COLO668 (cell line): ENCODE measurements around the gene SGCD.

Source experiments
- DNase-seq: peaks from one replicate; lab custom pipeline; 2025; ENCODE audit not compliant: unreplicated experiment; lab: John Stamatoyannopoulos, UW

The SGCD gene

GRCh38 chr5:156359476-156359875 is 32.5 kb downstream of the SGCD start:
- DNase-seq = no peak

GRCh38 chr5:156361436-156362109 is 34.6 kb downstream of the SGCD start:
- no peak for DNase-seq

- no peak for DNase-seq
Observed at GRCh38 chr5:156363861-156364260, 36.9 kb downstream of the SGCD start.

GRCh38 chr5:156366521-156366920 is 39.6 kb downstream of the SGCD start:
- no peak for DNase-seq

GRCh38 chr5:156367597-156367996 is 40.6 kb downstream of the SGCD start:
- no peak for DNase-seq

GRCh38 chr5:156375895-156376495 is 49.0 kb downstream of the SGCD start:
- DNase-seq = no peak

- DNase-seq = no peak
Observed at GRCh38 chr5:156376751-156377150, 49.8 kb downstream of the SGCD start.

- DNase-seq = no peak
Observed at GRCh38 chr5:156378159-156378558, 51.2 kb downstream of the SGCD start.

- DNase-seq = no peak
Observed at GRCh38 chr5:156379206-156379605, 52.2 kb downstream of the SGCD start.

- DNase-seq = no peak
Observed at GRCh38 chr5:156380848-156381247, 53.9 kb downstream of the SGCD start.

GRCh38 chr5:156383510-156384265 is 56.7 kb downstream of the SGCD start:
- DNase-seq = no peak

- no peak for DNase-seq
Observed at GRCh38 chr5:156385416-156385815, 58.5 kb downstream of the SGCD start.

- no peak for DNase-seq
Observed at GRCh38 chr5:156386976-156387375, 60.0 kb downstream of the SGCD start.

GRCh38 chr5:156387391-156387790 is 60.4 kb downstream of the SGCD start:
- no peak for DNase-seq

- no peak for DNase-seq
Observed at GRCh38 chr5:156388233-156388632, 61.3 kb downstream of the SGCD start.

GRCh38 chr5:156391139-156391538 is 64.2 kb downstream of the SGCD start:
- no peak for DNase-seq

GRCh38 chr5:156393980-156394379 is 67.0 kb downstream of the SGCD start:
- DNase-seq = no peak

GRCh38 chr5:156394642-156395305 is 67.8 kb downstream of the SGCD start:
- no peak for DNase-seq

GRCh38 chr5:156395306-156395675 is 68.3 kb downstream of the SGCD start:
- DNase-seq = no peak

GRCh38 chr5:156396063-156396829 is 69.3 kb downstream of the SGCD start:
- no peak for DNase-seq

GRCh38 chr5:156396830-156397081 is 69.8 kb downstream of the SGCD start:
- DNase-seq = no peak
